ENCODE data around the gene KRT85. TPM values are rescaled to one million over a fixed set of nuclear protein-coding genes. Genes with fewer than 3 reads are reported as not detected.

KRT85 gene
- total RNA-seq, 1 donor from 2014 or later: not detected

DNA sequence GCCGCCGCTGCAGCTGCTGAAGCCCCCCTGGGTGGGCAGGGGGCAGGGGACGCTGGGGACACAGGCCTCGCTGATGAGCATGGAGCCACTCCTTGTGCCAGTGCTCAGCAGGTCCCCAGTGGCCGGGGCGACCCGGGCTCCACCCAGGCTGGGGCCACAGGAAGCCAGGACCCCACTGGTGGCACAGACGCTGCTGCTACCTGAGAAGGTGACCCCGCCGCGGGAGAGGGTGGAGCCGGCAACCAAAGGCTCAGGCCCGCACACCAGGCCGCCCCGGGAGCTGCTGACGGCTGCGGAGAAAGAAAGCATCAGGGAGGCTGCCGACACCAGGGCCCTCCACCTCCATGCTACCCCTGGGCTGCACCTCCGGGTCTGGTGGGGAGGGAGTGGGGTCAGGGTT lies 10.8 kb upstream of the KRT85 start:
- no peaks in the 10 kb centered on the region for H3K79me2 ChIP-seq (ENCODE audit: low read depth)
- H3K27me3 Mint-ChIP-seq (ENCODE audit: insufficient read depth, low read depth): peaks cover 3% of the 10 kb centered on the region

DNA sequence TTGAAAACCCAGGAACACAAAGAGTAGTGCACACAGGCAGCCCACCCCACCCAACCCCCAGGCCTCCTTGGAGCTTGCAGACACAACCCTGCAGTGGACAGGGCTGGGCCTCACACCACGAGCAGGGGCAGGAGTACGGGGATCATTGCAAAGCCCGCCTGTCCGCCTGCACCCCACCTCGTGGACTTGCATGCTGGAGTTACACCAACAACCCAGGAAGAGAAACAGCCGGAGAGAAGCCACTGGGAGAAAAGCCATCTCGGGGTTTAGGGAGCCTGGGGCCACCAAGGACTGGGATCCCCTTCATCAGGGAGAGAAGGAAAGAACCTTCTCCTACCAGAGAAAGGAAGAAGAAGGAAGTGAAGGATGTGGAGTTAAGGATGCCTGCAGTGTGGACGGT lies 10.0 kb upstream of the KRT85 start:
- Mint-ChIP-seq H3K9me3 (no peaks in the 10 kb centered on the region), H3K36me3 (no peaks in the 10 kb centered on the region), H3K4me3 (no peak overlapping the region), H3K27ac (no peak overlapping the region), H3K27me3 (ENCODE audit: insufficient read depth, low read depth) (peaks cover 3% of the 10 kb centered on the region), H3K4me1 (no peaks in the 10 kb centered on the region)
- H3K79me2 ChIP-seq (ENCODE audit: low read depth): no peaks in the 10 kb centered on the region
- no peaks in the 10 kb centered on the region for H4K20me1 ChIP-seq (ENCODE audit: low read depth)
- no peak overlapping the region for H3K27ac ChIP-seq
- H3K9ac ChIP-seq: no peak overlapping the region
- no peaks in the 10 kb centered on the region for H3K4me1 ChIP-seq
- no peaks in the 10 kb centered on the region for H3K36me3 ChIP-seq
- no peaks in the 10 kb centered on the region for H3F3A ChIP-seq (ENCODE audit: low read depth)
- no peak overlapping the region for H2AFZ ChIP-seq (replicated peaks)
- H3K9me3 ChIP-seq (ENCODE audit: low read depth): no peaks in the 10 kb centered on the region
- no peak overlapping the region for H3K4me2 ChIP-seq
- H3K27me3 ChIP-seq: no peaks in the 10 kb centered on the region
- DNase-seq (ENCODE audit: low spot score): no peak
- TF ChIP-seq, protein P1, sequence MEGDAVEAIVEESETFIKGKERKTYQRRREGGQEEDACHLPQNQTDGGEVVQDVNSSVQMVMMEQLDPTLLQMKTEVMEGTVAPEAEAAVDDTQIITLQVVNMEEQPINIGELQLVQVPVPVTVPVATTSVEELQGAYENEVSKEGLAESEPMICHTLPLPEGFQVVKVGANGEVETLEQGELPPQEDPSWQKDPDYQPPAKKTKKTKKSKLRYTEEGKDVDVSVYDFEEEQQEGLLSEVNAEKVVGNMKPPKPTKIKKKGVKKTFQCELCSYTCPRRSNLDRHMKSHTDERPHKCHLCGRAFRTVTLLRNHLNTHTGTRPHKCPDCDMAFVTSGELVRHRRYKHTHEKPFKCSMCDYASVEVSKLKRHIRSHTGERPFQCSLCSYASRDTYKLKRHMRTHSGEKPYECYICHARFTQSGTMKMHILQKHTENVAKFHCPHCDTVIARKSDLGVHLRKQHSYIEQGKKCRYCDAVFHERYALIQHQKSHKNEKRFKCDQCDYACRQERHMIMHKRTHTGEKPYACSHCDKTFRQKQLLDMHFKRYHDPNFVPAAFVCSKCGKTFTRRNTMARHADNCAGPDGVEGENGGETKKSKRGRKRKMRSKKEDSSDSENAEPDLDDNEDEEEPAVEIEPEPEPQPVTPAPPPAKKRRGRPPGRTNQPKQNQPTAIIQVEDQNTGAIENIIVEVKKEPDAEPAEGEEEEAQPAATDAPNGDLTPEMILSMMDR (IDR thresholded peaks at IDR 0.05): no peak
- TF ChIP-seq EZH2phosphoT487 (IDR thresholded peaks at IDR 0.05) (no peak), EZH2 (IDR thresholded peaks at IDR 0.05) (no peak)
- no peak overlapping the region for H3K4me3 ChIP-seq

More for the DNA sequence above, 10.8 kb upstream of the KRT85 start:
- TF ChIP-seq, protein P1 (IDR thresholded peaks at IDR 0.05): no peak
- no peak for TF ChIP-seq EZH2 (IDR thresholded peaks at IDR 0.05)
- TF ChIP-seq EZH2phosphoT487 (IDR thresholded peaks at IDR 0.05): no peak
- Histone ChIP-seq H4K20me1 (ENCODE audit: low read depth) (no peaks in the 10 kb centered on the region), H2AFZ (replicated peaks) (no peak overlapping the region), H3K4me2 (no peak overlapping the region), H3K27me3 (no peaks in the 10 kb centered on the region), H3K9ac (no peak overlapping the region), H3K4me3 (no peak overlapping the region), H3K36me3 (no peaks in the 10 kb centered on the region), H3K27ac (no peak overlapping the region), H3K4me1 (no peaks in the 10 kb centered on the region), H3F3A (ENCODE audit: low read depth) (no peaks in the 10 kb centered on the region), H3K9me3 (ENCODE audit: low read depth) (no peaks in the 10 kb centered on the region)
- DNase-seq (ENCODE audit: low spot score): no peak
- Mint-ChIP-seq H3K27ac (no peak overlapping the region), H3K36me3 (no peaks in the 10 kb centered on the region), H3K9me3 (no peaks in the 10 kb centered on the region), H3K4me1 (no peaks in the 10 kb centered on the region), H3K4me3 (no peak overlapping the region)

DNA sequence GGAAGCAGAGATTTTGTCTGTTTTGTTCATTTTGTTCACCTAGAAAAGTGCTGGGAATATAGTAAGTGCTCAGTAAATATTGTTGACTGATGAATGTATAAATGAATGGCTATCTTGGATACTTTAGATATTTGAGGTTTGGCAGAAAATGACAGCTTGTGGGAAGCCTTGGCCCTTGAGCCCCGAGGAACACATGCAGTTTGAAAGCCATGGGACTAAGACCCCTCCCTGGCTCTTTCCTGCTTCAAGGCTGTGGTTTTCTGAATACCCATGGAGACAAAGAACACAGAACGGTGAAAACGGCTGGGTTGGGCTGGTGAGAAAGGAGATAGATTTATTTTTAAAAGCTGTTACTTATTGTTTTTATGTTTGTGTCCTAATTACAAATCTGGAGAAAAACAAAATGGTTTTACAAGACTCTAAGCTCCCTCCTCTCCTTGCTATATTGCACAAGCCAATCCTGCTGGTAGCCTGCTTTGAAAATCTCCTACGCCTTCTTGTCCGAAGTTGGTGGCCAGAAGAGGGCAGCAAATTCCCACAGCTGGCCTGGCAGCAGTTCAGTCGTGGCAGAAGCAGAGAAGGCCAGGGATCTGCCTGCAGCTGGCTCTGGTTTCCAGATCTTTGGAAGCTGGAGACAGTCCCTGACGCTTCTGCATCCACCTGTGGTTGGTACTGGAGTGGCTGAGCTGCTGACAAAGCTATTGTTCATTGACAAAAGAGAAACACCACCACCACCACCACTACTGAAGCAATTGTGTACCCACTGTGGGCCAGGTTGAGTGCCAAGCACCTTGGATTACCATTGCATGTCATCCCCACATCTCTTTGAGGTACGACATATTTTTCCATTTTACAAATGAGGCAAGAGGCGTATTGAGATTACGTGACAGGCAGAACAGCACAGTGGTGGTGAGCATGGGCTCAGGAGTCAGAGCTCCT lies 5.2 kb upstream of the KRT85 start:
- H3K9me3 Mint-ChIP-seq: no peaks in the 10 kb centered on the region
- Histone ChIP-seq H3K4me1 (no peaks in the 10 kb centered on the region), H3F3A (ENCODE audit: low read depth) (no peaks in the 10 kb centered on the region), H3K79me2 (ENCODE audit: low read depth) (no peaks in the 10 kb centered on the region), H3K36me3 (no peaks in the 10 kb centered on the region), H3K4me2 (no peak overlapping the region), H2AFZ (replicated peaks) (no peak overlapping the region), H3K9me3 (ENCODE audit: low read depth) (no peaks in the 10 kb centered on the region), H3K4me3 (no peak overlapping the region), H3K27ac (no peak overlapping the region), H3K9ac (no peak overlapping the region), H3K27me3 (no peaks in the 10 kb centered on the region), H4K20me1 (ENCODE audit: low read depth) (no peaks in the 10 kb centered on the region)
- no peaks in the 10 kb centered on the region for H3K36me3 Mint-ChIP-seq
- peak; percentile 89 for DNase-seq (ENCODE audit: low spot score)
- H3K27me3 Mint-ChIP-seq (ENCODE audit: insufficient read depth, low read depth): peaks cover 8% of the 10 kb centered on the region
- no peak overlapping the region for H3K4me3 Mint-ChIP-seq
- peaks cover 13% of the 10 kb centered on the region for H3K4me1 Mint-ChIP-seq
- H3K27ac Mint-ChIP-seq: no peak overlapping the region
- no peak for TF ChIP-seq EZH2 (IDR thresholded peaks at IDR 0.05)
- TF ChIP-seq, protein P1 (IDR thresholded peaks at IDR 0.05): peak; percentile 87
- TF ChIP-seq EZH2phosphoT487 (IDR thresholded peaks at IDR 0.05): no peak

All from neural progenitor cell (in vitro differentiated cells).